Measurements from ENCODE around the gene ARHGEF38.

- TF ChIP-seq YY1 (IDR thresholded peaks at IDR 0.05): no peak
- TF ChIP-seq EGR1 (IDR thresholded peaks at IDR 0.05; ENCODE audit: low read depth in 2 of 2): no peak
- no peak for TF ChIP-seq CTCF (IDR thresholded peaks at IDR 0.05; ENCODE audit: low read depth, low read length, missing input control)
- no peak for TF ChIP-seq RAD21 (IDR thresholded peaks at IDR 0.05)
- TF ChIP-seq MAX (IDR thresholded peaks at IDR 0.05): no peak
- TF ChIP-seq GABPA (IDR thresholded peaks at IDR 0.05 in 1 of 2, conservative IDR thresholded peaks at IDR 0.05 in 1 of 2): no peak
- TF ChIP-seq ZBTB33 (IDR thresholded peaks at IDR 0.05): no peak
Measured at GRCh38 chr4:105504744-105505143, 47.7 kb upstream of the ARHGEF38 start.

Measured in liver (tissue), 3 donors.